ENCODE data around the gene LAYN.

The LAYN gene

DNA sequence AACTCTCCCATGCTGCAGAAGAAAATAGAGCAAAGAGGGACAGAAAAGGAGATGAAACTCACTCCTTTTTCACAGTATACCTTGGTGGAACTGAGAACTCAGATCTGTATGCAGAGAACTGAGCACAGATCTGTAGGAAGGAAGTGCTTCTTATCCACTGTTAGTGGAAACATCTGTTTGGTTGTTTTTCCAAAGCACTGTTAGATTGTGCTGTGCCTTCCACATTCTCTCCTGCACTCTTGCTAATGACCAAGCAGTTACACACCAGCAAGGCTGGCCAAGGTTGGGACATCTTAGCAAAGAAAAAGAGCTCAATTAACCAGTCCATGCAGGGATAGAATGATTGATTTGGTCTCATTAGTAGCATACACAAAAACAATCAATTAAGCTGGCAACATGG lies 41.6 kb downstream of the LAYN start:
- Histone ChIP-seq H3K36me3 (ENCODE audit: control insufficient read depth in 1 of 2, insufficient read depth in 2 of 2, low read length in 2 of 2) (no peaks in the 10 kb centered on the region), H3K27me3 (ENCODE audit: low read depth, low read length) (no peaks in the 10 kb centered on the region), H3K4me1 (ENCODE audit: control insufficient read depth in 1 of 2, insufficient read depth in 2 of 2, low read length in 2 of 2) (peaks cover 0 to 13% of the 10 kb centered on the region in 2 donors), H3K9me3 (ENCODE audit: control insufficient read depth in 1 of 2, low read length in 2 of 2) (no peaks in the 10 kb centered on the region), H3K4me3 (ENCODE audit: low read depth in 1 of 2, low read length in 2 of 2) (no peak overlapping the region), H3K27ac (ENCODE audit: low read length) (no peak overlapping the region)

GRCh38 chr11:111582881-111583280 lies 42.4 kb downstream of the LAYN start:
- peaks cover 0 to 13% of the 10 kb centered on the region in 2 donors for H3K4me1 ChIP-seq (ENCODE audit: control insufficient read depth in 1 of 2, insufficient read depth in 2 of 2, low read length in 2 of 2)
- H3K27me3 ChIP-seq (ENCODE audit: low read depth, low read length): no peaks in the 10 kb centered on the region
- no peaks in the 10 kb centered on the region for H3K9me3 ChIP-seq (ENCODE audit: control insufficient read depth in 1 of 2, low read length in 2 of 2)
- H3K27ac ChIP-seq (ENCODE audit: low read length): no peak overlapping the region
- H3K4me3 ChIP-seq (ENCODE audit: low read depth in 1 of 2, low read length in 2 of 2): no peak overlapping the region
- H3K36me3 ChIP-seq (ENCODE audit: control insufficient read depth in 1 of 2, insufficient read depth in 2 of 2, low read length in 2 of 2): no peaks in the 10 kb centered on the region

- Histone ChIP-seq H3K9me3 (ENCODE audit: control insufficient read depth in 1 of 2, low read length in 2 of 2) (no peaks in the 10 kb centered on the region), H3K27ac (ENCODE audit: low read length) (no peak overlapping the region), H3K4me3 (ENCODE audit: low read depth in 1 of 2, low read length in 2 of 2) (no peak overlapping the region), H3K4me1 (ENCODE audit: control insufficient read depth in 1 of 2, insufficient read depth in 2 of 2, low read length in 2 of 2) (peaks cover 0 to 18% of the 10 kb centered on the region in 2 donors), H3K27me3 (ENCODE audit: low read depth, low read length) (no peaks in the 10 kb centered on the region), H3K36me3 (ENCODE audit: control insufficient read depth in 1 of 2, insufficient read depth in 2 of 2, low read length in 2 of 2) (no peaks in the 10 kb centered on the region)
Measured at GRCh38 chr11:111585371-111585770, 44.9 kb downstream of the LAYN start.

DNA sequence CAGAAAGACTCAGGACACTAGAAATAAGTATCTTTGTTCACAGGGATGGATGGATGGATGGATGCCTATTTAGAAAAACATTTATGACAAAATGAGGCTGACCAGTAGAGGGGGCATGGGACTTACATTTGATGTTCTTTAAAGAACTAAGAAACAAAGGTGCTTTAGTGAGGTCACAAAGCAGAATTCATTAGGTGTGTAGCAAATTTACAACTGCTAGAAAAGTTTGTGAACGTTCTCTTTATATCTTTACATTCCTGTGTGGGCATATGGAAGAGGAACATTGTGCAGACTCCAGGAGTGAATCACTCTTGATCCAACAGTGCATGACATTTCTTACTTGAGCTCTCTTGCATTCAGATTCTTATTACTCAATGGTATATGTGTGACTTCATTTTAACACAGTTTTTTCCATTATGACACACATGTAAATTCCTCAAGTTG lies 45.9 kb downstream of the LAYN start:
- H3K36me3 ChIP-seq (ENCODE audit: control insufficient read depth in 1 of 2, insufficient read depth in 2 of 2, low read length in 2 of 2): no peaks in the 10 kb centered on the region
- no peak overlapping the region for H3K27ac ChIP-seq (ENCODE audit: low read length)
- peaks cover 0 to 20% of the 10 kb centered on the region in 2 donors for H3K4me1 ChIP-seq (ENCODE audit: control insufficient read depth in 1 of 2, insufficient read depth in 2 of 2, low read length in 2 of 2)
- no peaks in the 10 kb centered on the region for H3K27me3 ChIP-seq (ENCODE audit: low read depth, low read length)
- no peak overlapping the region for H3K4me3 ChIP-seq (ENCODE audit: low read depth in 1 of 2, low read length in 2 of 2)
- H3K9me3 ChIP-seq (ENCODE audit: control insufficient read depth in 1 of 2, low read length in 2 of 2): no peaks in the 10 kb centered on the region

GRCh38 chr11:111589114-111589513 lies 48.6 kb downstream of the LAYN start:
- no peaks in the 10 kb centered on the region for H3K9me3 ChIP-seq (ENCODE audit: control insufficient read depth in 1 of 2, low read length in 2 of 2)
- H3K27me3 ChIP-seq (ENCODE audit: low read depth, low read length): no peaks in the 10 kb centered on the region
- H3K36me3 ChIP-seq (ENCODE audit: control insufficient read depth in 1 of 2, insufficient read depth in 2 of 2, low read length in 2 of 2): no peaks in the 10 kb centered on the region
- H3K4me1 ChIP-seq (ENCODE audit: control insufficient read depth in 1 of 2, insufficient read depth in 2 of 2, low read length in 2 of 2): peaks cover 0 to 8% of the 10 kb centered on the region in 2 donors
- no peak overlapping the region for H3K27ac ChIP-seq (ENCODE audit: low read length)
- H3K4me3 ChIP-seq (ENCODE audit: low read depth in 1 of 2, low read length in 2 of 2): no peak overlapping the region

DNA sequence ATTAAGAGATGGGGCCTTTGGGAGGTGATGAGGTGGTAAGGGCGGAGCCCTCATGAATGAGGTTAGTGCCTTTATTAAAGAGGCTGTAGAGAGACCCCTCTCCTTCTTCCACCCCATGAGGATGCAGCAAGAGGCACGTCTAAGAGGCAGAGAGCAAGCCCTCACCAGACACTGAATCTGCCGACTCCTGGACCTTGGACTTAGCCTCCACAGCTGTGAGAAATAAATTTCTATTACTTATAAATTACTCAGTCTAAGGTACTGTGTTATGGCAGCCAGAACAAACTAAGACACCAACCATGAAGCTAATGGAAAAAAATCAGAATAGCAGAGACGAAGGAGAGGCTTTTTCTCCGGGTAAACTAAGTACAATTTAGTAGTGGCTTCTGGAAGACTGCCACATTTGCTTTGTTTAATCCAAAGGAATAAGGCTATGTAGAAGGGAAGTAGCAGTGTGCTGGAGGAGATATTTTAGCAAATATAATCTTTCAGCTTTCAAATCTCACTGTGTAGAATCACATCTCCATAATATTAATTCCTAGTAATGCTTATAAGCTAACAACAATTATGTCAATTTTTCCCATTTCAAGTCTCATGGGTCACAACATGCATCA lies 49.5 kb downstream of the LAYN start:
- no peaks in the 10 kb centered on the region for H3K36me3 ChIP-seq (ENCODE audit: control insufficient read depth in 1 of 2, insufficient read depth in 2 of 2, low read length in 2 of 2)
- H3K4me1 ChIP-seq (ENCODE audit: control insufficient read depth in 1 of 2, insufficient read depth in 2 of 2, low read length in 2 of 2): peaks cover 0 to 8% of the 10 kb centered on the region in 2 donors
- H3K4me3 ChIP-seq (ENCODE audit: low read depth in 1 of 2, low read length in 2 of 2): no peak overlapping the region
- no peaks in the 10 kb centered on the region for H3K9me3 ChIP-seq (ENCODE audit: control insufficient read depth in 1 of 2, low read length in 2 of 2)
- no peak overlapping the region for H3K27ac ChIP-seq (ENCODE audit: low read length)
- H3K27me3 ChIP-seq (ENCODE audit: low read depth, low read length): no peaks in the 10 kb centered on the region

- Histone ChIP-seq H3K27me3 (ENCODE audit: low read depth, low read length) (no peaks in the 10 kb centered on the region), H3K4me3 (ENCODE audit: low read depth in 1 of 2, low read length in 2 of 2) (no peak overlapping the region), H3K36me3 (ENCODE audit: control insufficient read depth in 1 of 2, insufficient read depth in 2 of 2, low read length in 2 of 2) (no peaks in the 10 kb centered on the region), H3K9me3 (ENCODE audit: control insufficient read depth in 1 of 2, low read length in 2 of 2) (no peaks in the 10 kb centered on the region), H3K27ac (ENCODE audit: low read length) (no peak overlapping the region), H3K4me1 (ENCODE audit: control insufficient read depth in 1 of 2, insufficient read depth in 2 of 2, low read length in 2 of 2) (peaks cover 0 to 8% of the 10 kb centered on the region in 2 donors)
Measured at GRCh38 chr11:111591187-111591960, 50.9 kb downstream of the LAYN start.

DNA sequence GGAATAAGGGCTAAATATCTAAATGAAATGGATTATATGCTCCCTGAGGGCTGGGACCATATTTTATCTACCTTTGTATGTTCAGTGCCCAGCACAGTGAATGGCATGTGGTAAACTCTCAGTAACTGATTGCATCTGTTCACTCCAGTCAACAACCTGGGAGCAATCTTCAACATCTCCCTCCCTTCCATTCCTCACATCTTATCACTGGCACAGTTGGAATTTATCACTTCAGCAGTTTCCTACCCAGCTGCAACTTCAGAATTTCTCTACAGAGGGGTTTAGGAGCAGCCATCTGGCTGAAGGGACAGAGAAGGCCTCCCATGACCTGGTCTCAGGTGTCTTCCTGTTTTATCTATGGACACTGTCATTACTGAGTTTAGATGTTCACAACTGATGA lies 52.0 kb downstream of the LAYN start:
- H3K4me1 ChIP-seq (ENCODE audit: control insufficient read depth in 1 of 2, insufficient read depth in 2 of 2, low read length in 2 of 2): peaks cover 0 to 8% of the 10 kb centered on the region in 2 donors
- H3K36me3 ChIP-seq (ENCODE audit: control insufficient read depth in 1 of 2, insufficient read depth in 2 of 2, low read length in 2 of 2): no peaks in the 10 kb centered on the region
- H3K27me3 ChIP-seq (ENCODE audit: low read depth, low read length): no peaks in the 10 kb centered on the region
- no peaks in the 10 kb centered on the region for H3K9me3 ChIP-seq (ENCODE audit: control insufficient read depth in 1 of 2, low read length in 2 of 2)
- no peak overlapping the region for H3K4me3 ChIP-seq (ENCODE audit: low read depth in 1 of 2, low read length in 2 of 2)
- H3K27ac ChIP-seq (ENCODE audit: low read length): no peak overlapping the region

GRCh38 chr11:111596319-111596718 lies 55.8 kb downstream of the LAYN start:
- H3K4me3 ChIP-seq (ENCODE audit: low read depth in 1 of 2, low read length in 2 of 2): no peak overlapping the region
- H3K27ac ChIP-seq (ENCODE audit: low read length): no peak overlapping the region
- no peaks in the 10 kb centered on the region for H3K36me3 ChIP-seq (ENCODE audit: control insufficient read depth in 1 of 2, insufficient read depth in 2 of 2, low read length in 2 of 2)
- peaks cover 0 to 4% of the 10 kb centered on the region in 2 donors for H3K4me1 ChIP-seq (ENCODE audit: control insufficient read depth in 1 of 2, insufficient read depth in 2 of 2, low read length in 2 of 2)
- H3K9me3 ChIP-seq (ENCODE audit: control insufficient read depth in 1 of 2, low read length in 2 of 2): no peaks in the 10 kb centered on the region
- no peaks in the 10 kb centered on the region for H3K27me3 ChIP-seq (ENCODE audit: low read depth, low read length)

DNA sequence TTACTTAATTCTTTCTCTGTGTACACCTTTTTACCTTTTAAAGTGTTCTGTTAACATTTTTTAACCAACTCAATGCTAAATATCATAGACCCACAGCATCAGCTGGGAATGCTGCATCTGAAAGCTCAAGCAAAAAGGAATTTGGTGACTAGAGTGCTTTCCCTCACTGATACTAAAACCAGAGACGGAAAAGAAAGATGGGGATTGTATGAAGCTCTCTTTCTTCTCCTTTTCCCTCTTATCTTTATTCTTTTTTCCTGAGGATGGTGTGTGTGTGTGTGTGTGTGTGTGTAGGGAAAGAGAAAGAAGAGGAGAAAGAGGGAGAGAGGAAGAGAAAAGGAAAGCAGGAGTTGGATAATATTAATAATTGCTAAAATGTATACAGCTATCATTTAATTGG lies 57.6 kb downstream of the LAYN start:
- H3K4me3 ChIP-seq (ENCODE audit: low read depth in 1 of 2, low read length in 2 of 2): peak overlapping the region in 1 of 2 donors; percentile 30
- peaks cover 0 to 8% of the 10 kb centered on the region in 2 donors for H3K4me1 ChIP-seq (ENCODE audit: control insufficient read depth in 1 of 2, insufficient read depth in 2 of 2, low read length in 2 of 2)
- peak overlapping the region; percentile 39 for H3K27ac ChIP-seq (ENCODE audit: low read length)
- H3K9me3 ChIP-seq (ENCODE audit: control insufficient read depth in 1 of 2, low read length in 2 of 2): no peaks in the 10 kb centered on the region
- no peaks in the 10 kb centered on the region for H3K36me3 ChIP-seq (ENCODE audit: control insufficient read depth in 1 of 2, insufficient read depth in 2 of 2, low read length in 2 of 2)
- H3K27me3 ChIP-seq (ENCODE audit: low read depth, low read length): no peaks in the 10 kb centered on the region

- H3K36me3 ChIP-seq (ENCODE audit: control insufficient read depth in 1 of 2, insufficient read depth in 2 of 2, low read length in 2 of 2): no peaks in the 10 kb centered on the region
- H3K27ac ChIP-seq (ENCODE audit: low read length): no peak overlapping the region
- no peaks in the 10 kb centered on the region for H3K27me3 ChIP-seq (ENCODE audit: low read depth, low read length)
Measured at GRCh38 chr11:111598559-111598958, 58.0 kb downstream of the LAYN start.

More at GRCh38 chr11:111598559-111598958, 58.0 kb downstream of the LAYN start:
- Histone ChIP-seq H3K4me3 (ENCODE audit: low read depth in 1 of 2, low read length in 2 of 2) (no peak overlapping the region), H3K9me3 (ENCODE audit: control insufficient read depth in 1 of 2, low read length in 2 of 2) (no peaks in the 10 kb centered on the region), H3K4me1 (ENCODE audit: control insufficient read depth in 1 of 2, insufficient read depth in 2 of 2, low read length in 2 of 2) (peaks cover 0 to 8% of the 10 kb centered on the region in 2 donors)
